ENCODE measurements around the gene OR8U1.
"Not testable (repeated sequence)": the region's sequence is repeated elsewhere in the genome, so short reads cannot be mapped to it uniquely, and the experiment has no call there.

Gene OR8U1

GRCh38 chr11:56375324-56375723, at the start of gene OR8U1:
TSS of gene OR8U1 (plus strand) at chr11:56375624. CDS start at chr11:56375624, 0 bp downstream.
- no peak for DNase-seq

- no peak for DNase-seq
Measured at GRCh38 chr11:56331861-56332491, 43.4 kb upstream of the OR8U1 start.

- no peak for DNase-seq
Measured at GRCh38 chr11:56333156-56333555, 42.3 kb upstream of the OR8U1 start.

GRCh38 chr11:56340289-56340688, 35.1 kb upstream of the OR8U1 start:
- DNase-seq = no peak

- DNase-seq = no peak
Measured at GRCh38 chr11:56345739-56346138, 29.7 kb upstream of the OR8U1 start, which contains the start of gene OR8K1. TSS of gene OR8K1 (plus strand) at chr11:56346039. CDS start at chr11:56346039, 0 bp downstream.

GRCh38 chr11:56353991-56354390, 21.4 kb upstream of the OR8U1 start, which contains the start of gene OR8J1:
TSS of gene OR8J1 (plus strand) at chr11:56354291. CDS start at chr11:56360247, 5,956 bp downstream.
- no peak for DNase-seq

GRCh38 chr11:56380120-56380519, 4.7 kb downstream of the OR8U1 start:
- DNase-seq = no peak

- DNase-seq = no peak
Measured at GRCh38 chr11:56394381-56394780, 19.0 kb downstream of the OR8U1 start.

- no peak for DNase-seq
Measured at GRCh38 chr11:56396047-56396446, 20.6 kb downstream of the OR8U1 start.

- not testable (repeated sequence) for DNase-seq
Measured at GRCh38 chr11:56401858-56402461, 26.5 kb downstream of the OR8U1 start.

- DNase-seq = no peak
Measured at GRCh38 chr11:56404393-56404792, 29.0 kb downstream of the OR8U1 start.

GRCh38 chr11:56410801-56411200, 35.4 kb downstream of the OR8U1 start:
- no peak for DNase-seq

- DNase-seq = no peak
Measured at GRCh38 chr11:56412396-56412795, 37.0 kb downstream of the OR8U1 start, which contains the start of gene OR5AL1. TSS of gene OR5AL1 (plus strand) at chr11:56412696.

All from activated CD8-positive, alpha-beta memory T cell treated with anti-CD3 and anti-CD28 coated beads for 24 hours (primary cell).